ENCODE measurements around the gene CXCL3. TPM values are rescaled to one million over a fixed set of nuclear protein-coding genes. Genes with fewer than 3 reads are reported as not detected.
A peak's percentile ranks its signal among the peaks of the same experiment; 100 is the strongest.

The CXCL3 gene
- total and polyA plus RNA-seq, 9 of the 15 experiments (the other 6 are each of a cell fraction or from before 2014, with no cell fraction given), result 2.3 to 8.9 (median 6.1) TPM

DNA sequence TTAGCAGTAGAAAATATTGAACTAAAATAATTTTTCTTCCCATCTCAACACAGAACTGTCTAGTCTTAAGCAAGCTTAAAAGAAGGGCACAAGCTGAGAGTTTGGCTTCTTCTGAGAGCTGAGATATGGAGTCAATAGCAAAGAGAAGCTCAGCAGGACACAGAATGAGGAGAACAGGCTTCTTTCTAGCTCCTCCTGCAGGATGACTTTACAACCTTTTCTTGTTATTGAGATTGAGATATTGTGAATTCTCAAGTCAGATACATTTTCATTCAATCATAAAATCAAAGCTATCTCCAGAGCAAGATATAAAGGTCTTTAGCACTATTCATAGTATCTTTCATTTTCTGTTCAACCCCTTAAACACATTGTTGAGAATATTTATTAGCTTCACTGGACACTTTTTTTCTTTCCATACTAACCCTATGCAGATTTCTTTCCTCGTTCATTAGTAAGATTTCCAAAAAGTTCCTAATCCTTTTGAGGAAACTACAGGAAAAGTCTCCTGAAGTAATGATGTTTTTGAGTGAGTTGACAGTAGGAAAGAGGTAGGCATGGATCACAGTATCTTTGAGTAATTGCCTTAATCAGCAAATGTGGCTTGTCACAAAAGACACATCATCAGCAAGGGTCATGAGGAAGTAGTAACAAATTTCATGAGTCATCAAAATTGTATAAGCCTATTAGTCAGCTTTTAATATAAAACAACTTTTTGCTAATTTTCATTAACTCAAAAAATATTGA is 17.8 kb upstream of the CXCL3 start:
- Histone ChIP-seq H3K9me3 (replicated peaks; ENCODE audit: control insufficient read depth, insufficient read depth, low read depth, low read length) (no peaks in the 10 kb centered on the region), H3K9me1 (ENCODE audit: control insufficient read depth, insufficient read depth, low read length) (peaks cover 4% of the 10 kb centered on the region), H3K9ac (ENCODE audit: insufficient read depth in 1 of 2, low read depth in 2 of 2, low read length in 2 of 2) (peak overlapping the region in 1 of 2 experiments; percentile 79; a peak in 2 of 4 replicates), H3K27ac (ENCODE audit: extremely low read depth, low read depth, low read length) (peak overlapping the region; percentile 98), H3K27me3 (ENCODE audit: control insufficient read depth in 2 of 2, insufficient read depth in 2 of 2, low read length in 2 of 2) (no peaks in the 10 kb centered on the region), H4K20me1 (replicated peaks; ENCODE audit: control insufficient read depth, insufficient read depth, low read length) (no peaks in the 10 kb centered on the region), H3K4me3 (no peak overlapping the region), H3K79me2 (ENCODE audit: control insufficient read depth, insufficient read depth, low read length) (no peaks in the 10 kb centered on the region), H2AFZ (ENCODE audit: low read depth, low read length) (peak overlapping the region; percentile 75), H3K36me3 (ENCODE audit: control insufficient read depth, insufficient read depth, low read length) (no peaks in the 10 kb centered on the region; the same call in 2 of the 3 replicates), H3K4me2 (ENCODE audit: insufficient read depth, low read length) (peak overlapping the region; percentile 52; the same call in 1 of the 2 replicates), H3K4me1 (replicated peaks in 1 of 2; ENCODE audit: control insufficient read depth in 2 of 2, insufficient read depth in 2 of 2, low read length in 2 of 2) (peaks cover 15 to 47% of the 10 kb centered on the region in 2 experiments)
- intact Hi-C loops (cut with micrococcal nuclease), result loop anchor here (2.0 to 5.0 kb wide), 2 partner anchors 17 to 76 kb away; partner anchors contain the start of gene CXCL3
- CTCF ChIA-PET (ENCODE audit: low intra/inter-chr PET ratio), result no interaction called here
- in situ Hi-C loops (cut with MboI), result no loop called here
- 0% methylated on average over 1 of the region's 1 CpG for WGBS (ENCODE audit: insufficient coverage, low coverage, missing lambda C conversion rate)
- ATAC-seq (peak; percentile 75), DNase-seq (ENCODE audit: extremely low read depth in 1 of 4, low spot score in 3 of 4) (peak; percentile 67 to 78 (median 68)), FAIRE-seq (peak; percentile 82)
- BruUV-seq (replicated peaks), result TSS peak; percentile 93
- POLR2A ChIA-PET, result interaction anchor here (0.7 to 2.4 kb wide), 8 partner anchors 9 to 77 kb away, joined by 3 to 23 read pairs (median 4); partner anchors contain the start of genes CXCL2 and CXCL3
- TF ChIP-seq TFAM (CRISPR knock-in tag; conservative IDR thresholded peaks at IDR 0.05) (no peak), ZNF23 (CRISPR knock-in tag; IDR thresholded peaks at IDR 0.05) (no peak), RAD21 (CRISPR knock-in tag; conservative IDR thresholded peaks at IDR 0.05 in 1 of 2, IDR thresholded peaks at IDR 0.05 in 1 of 2) (peak; percentile 33 to 41; a peak in 3 of 4 replicates), ZFPM2 (CRISPR knock-in tag; IDR thresholded peaks at IDR 0.05) (0 out of 2 replicates have a peak, but pooled peaks have one; percentile 12), NR4A1 (CRISPR knock-in tag; IDR thresholded peaks at IDR 0.05) (no peak), NR4A1 (tag; IDR thresholded peaks at IDR 0.05) (peak; percentile 84; the same call in 1 of the 2 replicates), MCM2 (IDR thresholded peaks at IDR 0.05; ENCODE audit: low read depth) (no peak), TBP (optimal IDR thresholded peaks at IDR 0.05; ENCODE audit: low read depth, low read length) (peak; percentile 43), ZNF354B (CRISPR knock-in tag; IDR thresholded peaks at IDR 0.05) (peak; percentile 7; the same call in 1 of the 2 replicates), KLF6 (CRISPR knock-in tag; IDR thresholded peaks at IDR 0.05; ENCODE audit: borderline replicate concordance) (peak; percentile 59), ZNF184 (CRISPR knock-in tag; IDR thresholded peaks at IDR 0.05) (no peak), CREB1 (IDR thresholded peaks at IDR 0.05) (no peak; the same call in none of the 2 replicates), CREB1 (CRISPR knock-in tag; IDR thresholded peaks at IDR 0.05) (0 out of 2 replicates have a peak, but pooled peaks have one; percentile 33)
- TF ChIP-seq, protein P1, sequence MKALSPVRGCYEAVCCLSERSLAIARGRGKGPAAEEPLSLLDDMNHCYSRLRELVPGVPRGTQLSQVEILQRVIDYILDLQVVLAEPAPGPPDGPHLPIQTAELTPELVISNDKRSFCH (CRISPR knock-in tag; IDR thresholded peaks at IDR 0.05), result no peak
- TF ChIP-seq, protein P1 (tag; IDR thresholded peaks at IDR 0.05), result peak; percentile 70; the same call in 1 of the 2 replicates
- TF ChIP-seq, protein P2, sequence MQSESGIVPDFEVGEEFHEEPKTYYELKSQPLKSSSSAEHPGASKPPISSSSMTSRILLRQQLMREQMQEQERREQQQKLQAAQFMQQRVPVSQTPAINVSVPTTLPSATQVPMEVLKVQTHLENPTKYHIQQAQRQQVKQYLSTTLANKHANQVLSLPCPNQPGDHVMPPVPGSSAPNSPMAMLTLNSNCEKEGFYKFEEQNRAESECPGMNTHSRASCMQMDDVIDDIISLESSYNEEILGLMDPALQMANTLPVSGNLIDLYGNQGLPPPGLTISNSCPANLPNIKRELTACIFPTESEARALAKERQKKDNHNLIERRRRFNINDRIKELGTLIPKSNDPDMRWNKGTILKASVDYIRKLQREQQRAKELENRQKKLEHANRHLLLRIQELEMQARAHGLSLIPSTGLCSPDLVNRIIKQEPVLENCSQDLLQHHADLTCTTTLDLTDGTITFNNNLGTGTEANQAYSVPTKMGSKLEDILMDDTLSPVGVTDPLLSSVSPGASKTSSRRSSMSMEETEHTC (IDR thresholded peaks at IDR 0.05), result no peak
- TF ChIP-seq, protein P3, sequence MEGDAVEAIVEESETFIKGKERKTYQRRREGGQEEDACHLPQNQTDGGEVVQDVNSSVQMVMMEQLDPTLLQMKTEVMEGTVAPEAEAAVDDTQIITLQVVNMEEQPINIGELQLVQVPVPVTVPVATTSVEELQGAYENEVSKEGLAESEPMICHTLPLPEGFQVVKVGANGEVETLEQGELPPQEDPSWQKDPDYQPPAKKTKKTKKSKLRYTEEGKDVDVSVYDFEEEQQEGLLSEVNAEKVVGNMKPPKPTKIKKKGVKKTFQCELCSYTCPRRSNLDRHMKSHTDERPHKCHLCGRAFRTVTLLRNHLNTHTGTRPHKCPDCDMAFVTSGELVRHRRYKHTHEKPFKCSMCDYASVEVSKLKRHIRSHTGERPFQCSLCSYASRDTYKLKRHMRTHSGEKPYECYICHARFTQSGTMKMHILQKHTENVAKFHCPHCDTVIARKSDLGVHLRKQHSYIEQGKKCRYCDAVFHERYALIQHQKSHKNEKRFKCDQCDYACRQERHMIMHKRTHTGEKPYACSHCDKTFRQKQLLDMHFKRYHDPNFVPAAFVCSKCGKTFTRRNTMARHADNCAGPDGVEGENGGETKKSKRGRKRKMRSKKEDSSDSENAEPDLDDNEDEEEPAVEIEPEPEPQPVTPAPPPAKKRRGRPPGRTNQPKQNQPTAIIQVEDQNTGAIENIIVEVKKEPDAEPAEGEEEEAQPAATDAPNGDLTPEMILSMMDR (IDR thresholded peaks at IDR 0.05 in 2 of 3, conservative IDR thresholded peaks at IDR 0.05 in 1 of 3; ENCODE audit: insufficient read depth in 2 of 3, low read depth in 1 of 3, low read length in 3 of 3), result peak in 2 of 3 experiments; percentile 30 to 47; a peak in 2 of 6 replicates
- TF ChIP-seq, protein P4, sequence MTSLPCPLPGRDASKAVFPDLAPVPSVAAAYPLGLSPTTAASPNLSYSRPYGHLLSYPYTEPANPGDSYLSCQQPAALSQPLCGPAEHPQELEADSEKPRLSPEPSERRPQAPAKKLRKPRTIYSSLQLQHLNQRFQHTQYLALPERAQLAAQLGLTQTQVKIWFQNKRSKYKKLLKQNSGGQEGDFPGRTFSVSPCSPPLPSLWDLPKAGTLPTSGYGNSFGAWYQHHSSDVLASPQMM (CRISPR knock-in tag; IDR thresholded peaks at IDR 0.05), result no peak

All from K562 (cell line).